OCI-LY7 (cell line): ENCODE measurements around the gene KDM5C.

Source experiments
- CTCF ChIP-seq: fragments of 200-600 bp; sonication (generic); conservative IDR thresholded peaks from 2 replicates; pipeline ENCODE4 v1.5.1; 2014; ENCODE audit warnings: mild to moderate bottlenecking, antibody characterized with exemption, low read length, moderate library complexity, mixed read lengths
- EZH2phosphoT487 ChIP-seq: fragments of 200-600 bp; sonication (generic); IDR thresholded peaks from 2 replicates; pipeline ENCODE4 v1.6.1; 2018; ENCODE audit warnings: low read depth, borderline replicate concordance, mild to moderate bottlenecking, mixed run types, antibody characterized with exemption, low read length, moderate library complexity, mixed read lengths

- TF ChIP-seq EZH2phosphoT487, result no peak
- no peak for TF ChIP-seq CTCF
Observed at GRCh38 chrX:53253293-53254020, 28.4 kb upstream of the KDM5C start.
